GM12878 (cell line): ENCODE measurements around the gene SULT2B1. TPM values are rescaled to one million over a fixed set of nuclear protein-coding genes. Genes with fewer than 3 reads are reported as not detected.
A peak's percentile ranks its signal among the peaks of the same experiment; 100 is the strongest.

Source experiments
- ATF2 ChIP-seq: IDR thresholded peaks from 2 replicates; pipeline ENCODE4 v1.6.1; 2012; ENCODE audit warnings: low read length, inconsistent platforms
- BCL11A ChIP-seq: IDR thresholded peaks from 2 replicates; pipeline ENCODE4 v1.6.1; 2011; ENCODE audit warnings: low read depth, low read length
- CTCF ChIP-seq, 3 experiments: IDR thresholded peaks in 2 of 3; conservative IDR thresholded peaks in 1 of 3; 2 replicates each; pipeline ENCODE4 v1.5.1; 2011; ENCODE audit warnings: low read depth in 3 of 3, low read length in 3 of 3, mild to moderate bottlenecking in 3 of 3, control low read depth in 2 of 3, moderate library complexity in 2 of 3, inconsistent platforms in 1 of 3, mixed read lengths in 1 of 3; ENCODE audit not compliant: control insufficient read depth in 2 of 3, insufficient read depth in 1 of 3; ENCODE audit errors: extremely low read depth in 1 of 3
- CUX1 ChIP-seq: IDR thresholded peaks from 2 replicates; pipeline ENCODE4 v1.6.1; 2012; ENCODE audit warnings: improper control_type of control experiment, low read depth, low read length; ENCODE audit not compliant: insufficient replicate concordance
- E2F4 ChIP-seq: IDR thresholded peaks from 2 replicates; pipeline ENCODE4 v1.6.1; 2012; ENCODE audit warnings: low read depth, low read length, improper control_type of control experiment
- HCFC1 ChIP-seq: fragments of 150-350 bp; IDR thresholded peaks from 2 replicates; pipeline ENCODE4 v1.6.1; 2014; ENCODE audit warnings: low read length
- NFIC ChIP-seq: IDR thresholded peaks from 2 replicates; pipeline ENCODE4 v1.6.1; 2012; ENCODE audit warnings: low read depth, mild to moderate bottlenecking, inconsistent platforms, low read length, moderate library complexity
- NFXL1 ChIP-seq: fragments of 450-650 bp; IDR thresholded peaks from 2 replicates; pipeline ENCODE4 v1.6.1; 2017; ENCODE audit warnings: antibody characterized with exemption, mild to moderate bottlenecking, borderline replicate concordance
- POLR2AphosphoS5 ChIP-seq: IDR thresholded peaks from 2 replicates; pipeline ENCODE4 v1.6.1; 2011; ENCODE audit warnings: mild to moderate bottlenecking, low read length, inconsistent platforms
- POU2F2 ChIP-seq: IDR thresholded peaks from 3 replicates; pipeline ENCODE4 v1.6.1; 2011; ENCODE audit warnings: low read depth, mild to moderate bottlenecking, low read length, borderline replicate concordance
- SKIL ChIP-seq: fragments of 450-650 bp; IDR thresholded peaks from 2 replicates; pipeline ENCODE4 v1.6.1; 2017; ENCODE audit warnings: mild to moderate bottlenecking, low read depth, inconsistent platforms; ENCODE audit not compliant: poor library complexity, severe bottlenecking
- SREBF2 ChIP-seq: IDR thresholded peaks from 2 replicates; pipeline ENCODE4 v1.6.1; 2012; ENCODE audit warnings: mild to moderate bottlenecking, low read length
- TCF7 ChIP-seq: IDR thresholded peaks from 2 replicates; pipeline ENCODE4 v1.6.1; 2014; ENCODE audit warnings: antibody characterized with exemption, borderline replicate concordance
- USF1 ChIP-seq: IDR thresholded peaks from 2 replicates; pipeline ENCODE4 v1.6.1; 2011; ENCODE audit warnings: borderline replicate concordance, low read depth, mild to moderate bottlenecking, moderate library complexity, mixed read lengths, low read length; ENCODE audit not compliant: insufficient read depth; ENCODE audit errors: extremely low read length
- ZNF24 ChIP-seq: fragments of 450-650 bp; IDR thresholded peaks from 2 replicates; pipeline ENCODE4 v1.6.1; 2017; ENCODE audit warnings: antibody characterized with exemption, mild to moderate bottlenecking
- polyA plus RNA-seq, 11 experiments: library from polyadenylated mRNA; depleted of rRNA in 4 of 11; unstranded in 6 of 11; stranded (reverse) in 5 of 11; fragments of >200 nt; fragmentation: Nextera tagmentation in 4 of 11; fragmentation: Illumina TruSeq in 1 of 11; extraction: Ambion mirVana in 4 of 11; extraction: Trizol in 1 of 11; gene quantifications; 1 replicate in 1 of 11; 2 replicates in 10 of 11; pipeline versions ENCODE4 v1.2.1 to v1.2.3, GENCODE V29; 2011 to 2016; ENCODE audit warnings: inconsistent platforms in 2 of 11, missing spikeins in 2 of 11, low read depth in 1 of 11
- total RNA-seq, 4 experiments: library from RNA; depleted of rRNA in 3 of 4; stranded (reverse); fragments of >200 nt in 3 of 4; fragmentation: Illumina TruSeq in 1 of 4; extraction: Trizol in 1 of 4; gene quantifications; 2 replicates each; pipeline versions ENCODE4 v1.2.1 to v1.2.3, GENCODE V29; 2013 to 2021

SULT2B1 gene
- total and polyA plus RNA-seq, 10 of the 15 experiments (the other 5 are each of a cell fraction or from before 2014, with no cell fraction given) = 0.11 to 0.14 TPM; not detected in 8

GRCh38 chr19:48633148-48634035, 81.4 kb downstream of the SULT2B1 start (continued):
- TF ChIP-seq CUX1 = no peak
- no peak for TF ChIP-seq NFXL1
- no peak for TF ChIP-seq SREBF2
- TF ChIP-seq SKIL = peak; percentile 25
- TF ChIP-seq BCL11A = no peak
- no peak for TF ChIP-seq ZNF24
- TF ChIP-seq USF1 = no peak
- no peak for TF ChIP-seq HCFC1
- no peak for TF ChIP-seq NFIC
- no peak for TF ChIP-seq CTCF (IDR thresholded peaks at IDR 0.05 in 2 of 3, conservative IDR thresholded peaks at IDR 0.05 in 1 of 3; ENCODE audit: control insufficient read depth in 2 of 3, extremely low read depth in 1 of 3, insufficient read depth in 1 of 3, low read depth in 3 of 3, low read length in 3 of 3)
- TF ChIP-seq POU2F2 = no peak
- no peak for TF ChIP-seq TCF7
- no peak for TF ChIP-seq ATF2
- TF ChIP-seq E2F4 = no peak
- no peak for TF ChIP-seq POLR2AphosphoS5
